GM19193 (cell line): ENCODE measurements around the gene FBXL17.

Experiments used
- POLR2A ChIP-seq: IDR thresholded peaks from 4 replicates; pipeline ENCODE4 v1.6.1; 2011; ENCODE audit not compliant: insufficient read depth, insufficient read length; ENCODE audit errors: extremely low read depth

The FBXL17 gene

DNA sequence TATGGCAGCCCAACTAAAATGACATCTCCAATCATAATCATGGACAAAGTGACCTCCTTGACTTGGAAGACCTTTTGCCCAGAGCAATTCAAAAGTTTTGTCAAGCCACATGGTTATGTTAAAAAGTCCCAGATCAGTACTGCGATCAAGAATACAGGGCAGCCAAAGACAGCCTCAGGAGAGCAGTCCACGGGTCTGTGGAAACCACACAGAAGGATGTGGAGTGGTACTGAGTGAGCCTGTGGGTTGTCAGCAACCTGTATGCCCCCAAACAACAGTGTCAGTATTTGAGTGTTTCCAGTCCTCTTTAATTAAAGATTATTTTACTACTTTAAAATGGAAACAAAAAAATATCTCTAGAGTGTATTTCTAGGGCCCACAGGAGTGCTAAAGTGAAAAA, 365.8 kb downstream of the FBXL17 start:
- TF ChIP-seq POLR2A = no peak

DNA sequence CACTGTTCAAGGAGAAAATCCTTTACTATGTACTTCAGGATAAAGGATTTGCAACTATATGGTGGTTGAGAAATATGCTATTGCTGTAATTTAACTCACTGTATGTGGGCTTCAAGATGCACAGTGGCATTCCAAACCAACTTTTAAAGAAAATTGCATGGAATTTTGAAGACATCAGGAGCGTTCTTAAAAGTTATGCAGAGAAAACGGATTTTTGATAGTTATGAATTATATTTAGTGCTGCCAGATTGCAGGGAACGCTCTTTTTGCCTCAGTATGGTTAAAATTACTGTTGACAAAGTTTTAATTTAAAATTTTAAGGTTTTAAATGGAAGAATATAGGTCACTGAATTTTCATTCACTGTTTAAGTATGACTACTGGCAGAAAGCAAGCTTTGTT, 375.1 kb downstream of the FBXL17 start:
- no peak for TF ChIP-seq POLR2A

GRCh38 chr5:108003178-108003577, 378.7 kb downstream of the FBXL17 start:
- TF ChIP-seq POLR2A = no peak

DNA sequence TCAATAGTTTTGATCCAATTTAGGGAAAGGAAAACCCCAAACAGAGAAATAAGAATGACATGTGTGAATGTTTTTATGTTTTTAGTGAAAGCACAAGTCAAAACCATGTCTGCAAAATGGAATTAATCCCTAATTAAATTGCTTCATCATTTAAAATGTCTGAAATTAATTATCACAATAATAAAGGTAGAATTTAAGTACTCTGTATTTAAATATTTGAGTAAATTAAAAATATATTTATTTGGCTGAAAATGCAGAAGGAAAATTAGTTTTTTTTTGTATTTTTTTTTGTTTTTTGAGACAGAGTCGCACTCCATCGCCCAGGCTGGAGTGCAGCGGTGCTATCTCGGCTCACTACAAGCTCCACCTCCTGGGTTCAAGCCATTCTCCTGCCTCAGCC, 380.7 kb downstream of the FBXL17 start:
- TF ChIP-seq POLR2A = no peak

DNA sequence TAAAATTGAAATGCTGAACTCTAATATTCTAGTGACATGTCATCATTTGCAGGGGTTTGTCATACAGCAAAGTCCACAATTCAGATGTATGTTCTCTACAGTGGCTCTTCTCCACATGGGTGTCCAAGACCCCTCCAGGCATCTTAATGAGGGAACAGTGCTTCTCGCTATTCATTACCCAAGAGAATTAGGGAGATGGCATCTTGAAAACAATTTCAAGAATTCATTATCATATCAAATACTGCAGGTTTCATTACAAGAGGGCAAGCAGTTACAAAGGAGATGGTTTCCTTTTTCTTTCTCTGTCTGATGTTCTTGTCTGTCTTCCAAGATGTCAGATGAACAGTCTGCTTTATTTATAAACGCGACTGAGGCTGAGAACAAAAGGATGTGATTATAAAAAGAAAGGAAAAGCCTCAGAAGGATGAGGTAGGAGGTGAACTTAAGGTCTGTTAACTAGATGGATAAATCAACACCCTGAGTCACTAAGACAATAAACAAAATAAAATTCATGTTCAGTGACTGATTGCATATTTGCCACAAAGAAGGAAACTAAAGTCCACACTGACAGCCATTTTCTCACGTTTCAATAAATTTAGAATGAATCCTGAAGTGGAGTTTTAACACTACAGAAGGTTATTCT, 384.4 kb downstream of the FBXL17 start:
- TF ChIP-seq POLR2A = no peak

DNA sequence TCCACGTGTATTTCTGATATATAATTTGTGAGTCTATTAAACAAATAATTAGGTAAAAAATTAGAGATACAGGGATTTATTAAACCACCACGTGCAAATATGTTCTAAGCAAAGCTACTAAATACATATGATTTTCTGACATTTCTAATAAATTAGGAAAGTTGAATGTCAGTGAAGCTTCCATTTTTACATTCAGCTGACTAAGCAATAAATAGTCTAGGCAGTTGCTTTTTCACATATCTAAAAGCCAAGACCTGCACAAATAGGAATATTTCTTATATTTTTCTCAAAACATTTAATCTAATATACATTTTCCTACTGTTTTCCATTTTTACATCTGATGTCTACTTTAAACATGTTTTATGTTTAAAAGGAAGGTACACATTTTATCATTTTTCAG, 388.6 kb downstream of the FBXL17 start:
- TF ChIP-seq POLR2A = no peak

- TF ChIP-seq POLR2A = no peak
Observed at GRCh38 chr5:107990881-107991810, 390.8 kb downstream of the FBXL17 start.

DNA sequence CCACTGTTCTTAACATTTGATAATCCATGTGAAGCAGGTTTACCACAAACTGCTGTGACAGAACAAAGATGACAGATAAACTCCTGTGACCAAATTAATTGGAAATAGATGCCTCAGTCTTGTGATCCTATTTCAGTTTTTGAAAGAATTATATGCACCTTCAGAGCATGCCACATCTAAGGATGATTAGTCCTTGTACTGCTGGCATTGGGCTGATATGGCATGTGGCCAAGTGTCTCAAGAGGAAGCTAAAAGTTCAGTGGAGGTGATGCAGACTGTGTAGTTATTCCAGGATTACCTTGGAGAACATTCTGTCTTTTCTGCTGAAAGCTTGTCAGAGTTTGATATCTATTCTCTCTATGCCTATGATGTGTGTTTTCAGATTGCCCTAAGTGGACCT, 396.8 kb downstream of the FBXL17 start:
- no peak for TF ChIP-seq POLR2A

- TF ChIP-seq POLR2A = no peak
Observed at GRCh38 chr5:107982703-107983425, 399.0 kb downstream of the FBXL17 start.

GRCh38 chr5:107980923-107981692, 400.8 kb downstream of the FBXL17 start:
- no peak for TF ChIP-seq POLR2A

GRCh38 chr5:107979900-107980299, 402.0 kb downstream of the FBXL17 start:
- TF ChIP-seq POLR2A = no peak

GRCh38 chr5:107979291-107979690, 402.6 kb downstream of the FBXL17 start:
- no peak for TF ChIP-seq POLR2A

- no peak for TF ChIP-seq POLR2A
Observed at GRCh38 chr5:107977550-107978071, 404.3 kb downstream of the FBXL17 start.

DNA sequence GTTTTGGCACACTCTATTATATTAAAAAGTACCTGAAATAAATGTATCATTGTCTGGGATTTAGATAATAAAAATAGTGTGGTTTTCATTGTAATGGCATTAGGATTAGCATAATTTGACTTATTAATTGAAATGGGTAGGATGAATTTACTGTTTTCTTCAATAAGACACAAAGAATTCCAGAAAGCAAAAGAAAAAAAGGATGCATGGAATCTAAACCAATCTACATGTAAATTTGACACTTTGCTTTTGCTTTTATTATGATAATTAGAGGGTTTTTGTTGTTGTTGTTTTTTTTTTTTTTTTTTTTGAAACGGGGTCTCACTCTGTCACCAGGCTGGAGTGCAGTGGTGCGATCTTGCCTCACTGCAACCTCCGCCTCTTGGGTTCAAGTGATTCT, 406.3 kb downstream of the FBXL17 start:
- TF ChIP-seq POLR2A = no peak
